Measurements from ENCODE around the gene TBCA.

The TBCA gene

GRCh38 chr5:77698920-77699319, 77.2 kb downstream of the TBCA start:
- no peak for TF ChIP-seq CTCF (IDR thresholded peaks at IDR 0.05; ENCODE audit: insufficient read depth, low read length, poor library complexity, severe bottlenecking)

GRCh38 chr5:77697692-77698091, 78.4 kb downstream of the TBCA start:
- Histone ChIP-seq H3K4me3 (replicated peaks; ENCODE audit: low read depth, low read length) (no peak overlapping the region), H3K27me3 (replicated peaks; ENCODE audit: control insufficient read depth, insufficient read depth, low read length) (no peaks in the 10 kb centered on the region), H3K36me3 (ENCODE audit: control insufficient read depth, insufficient read depth, low read length) (peaks cover 3% of the 10 kb centered on the region)
- no peak for DNase-seq (ENCODE audit: extremely low read depth, insufficient read length)
- TF ChIP-seq CTCF (IDR thresholded peaks at IDR 0.05; ENCODE audit: insufficient read depth, low read length, poor library complexity, severe bottlenecking) = no peak

More at GRCh38 chr5:77698920-77699319, 77.2 kb downstream of the TBCA start:
- Histone ChIP-seq H3K27me3 (replicated peaks; ENCODE audit: control insufficient read depth, insufficient read depth, low read length) (no peaks in the 10 kb centered on the region), H3K36me3 (ENCODE audit: control insufficient read depth, insufficient read depth, low read length) (peaks cover 3% of the 10 kb centered on the region), H3K4me3 (replicated peaks; ENCODE audit: low read depth, low read length) (no peak overlapping the region)
- DNase-seq (ENCODE audit: extremely low read depth, insufficient read length) = no peak

- Histone ChIP-seq H3K4me3 (replicated peaks; ENCODE audit: low read depth, low read length) (no peak overlapping the region), H3K36me3 (ENCODE audit: control insufficient read depth, insufficient read depth, low read length) (peaks cover 3% of the 10 kb centered on the region), H3K27me3 (replicated peaks; ENCODE audit: control insufficient read depth, insufficient read depth, low read length) (no peaks in the 10 kb centered on the region)
- TF ChIP-seq CTCF (IDR thresholded peaks at IDR 0.05; ENCODE audit: insufficient read depth, low read length, poor library complexity, severe bottlenecking) = no peak
- no peak for DNase-seq (ENCODE audit: extremely low read depth, insufficient read length)
Observed at GRCh38 chr5:77696120-77696519, 80.0 kb downstream of the TBCA start.

GRCh38 chr5:77693913-77694312, 82.2 kb downstream of the TBCA start:
- TF ChIP-seq CTCF (IDR thresholded peaks at IDR 0.05; ENCODE audit: insufficient read depth, low read length, poor library complexity, severe bottlenecking) = no peak
- Histone ChIP-seq H3K4me3 (replicated peaks; ENCODE audit: low read depth, low read length) (no peak overlapping the region), H3K36me3 (ENCODE audit: control insufficient read depth, insufficient read depth, low read length) (peaks cover 1% of the 10 kb centered on the region), H3K27me3 (replicated peaks; ENCODE audit: control insufficient read depth, insufficient read depth, low read length) (no peaks in the 10 kb centered on the region)
- DNase-seq (ENCODE audit: extremely low read depth, insufficient read length) = no peak

GRCh38 chr5:77683171-77683732, 92.9 kb downstream of the TBCA start:
- H3K27me3 ChIP-seq (replicated peaks; ENCODE audit: control insufficient read depth, insufficient read depth, low read length) = no peaks in the 10 kb centered on the region
- DNase-seq (ENCODE audit: extremely low read depth, insufficient read length) = no peak
- H3K4me3 ChIP-seq (replicated peaks; ENCODE audit: low read depth, low read length) = no peak overlapping the region
- no peaks in the 10 kb centered on the region for H3K36me3 ChIP-seq (ENCODE audit: control insufficient read depth, insufficient read depth, low read length)
- no peak for TF ChIP-seq CTCF (IDR thresholded peaks at IDR 0.05; ENCODE audit: insufficient read depth, low read length, poor library complexity, severe bottlenecking)

GRCh38 chr5:77670526-77670925, 105.6 kb downstream of the TBCA start:
- Histone ChIP-seq H3K36me3 (ENCODE audit: control insufficient read depth, insufficient read depth, low read length) (no peaks in the 10 kb centered on the region), H3K4me3 (replicated peaks; ENCODE audit: low read depth, low read length) (no peak overlapping the region), H3K27me3 (replicated peaks; ENCODE audit: control insufficient read depth, insufficient read depth, low read length) (no peaks in the 10 kb centered on the region; the same call in 1 of the 2 replicates)
- DNase-seq (ENCODE audit: extremely low read depth, insufficient read length) = no peak
- no peak for TF ChIP-seq CTCF (IDR thresholded peaks at IDR 0.05; ENCODE audit: insufficient read depth, low read length, poor library complexity, severe bottlenecking)

Measured in GM06990 (cell line).